WTC11 (cell line): ENCODE measurements around the gene PZP.

Experiments used
- CBFB ChIP-seq: sonication (generic); formaldehyde crosslinking; IDR thresholded peaks from 2 replicates; pipeline ENCODE4 v1.8.1; 2022; ENCODE audit warnings: mild to moderate bottlenecking, low read depth, missing genetic modification reagents
- CTCF ChIP-seq: fragments of 200-600 bp; IDR thresholded peaks from 2 replicates; pipeline ENCODE4 v1.8.0; 2022; ENCODE audit warnings: antibody characterized with exemption
- ETV6 ChIP-seq: sonication (generic); formaldehyde crosslinking; IDR thresholded peaks from 2 replicates; pipeline ENCODE4 v1.8.1; 2022; ENCODE audit warnings: mild to moderate bottlenecking, missing genetic modification reagents
- HMGA2 ChIP-seq: fragments of 250-450 bp; sonication (Bioruptor Pico); IDR thresholded peaks from 2 replicates; pipeline ENCODE4 v1.4.0; 2021; ENCODE audit warnings: mild to moderate bottlenecking, moderate library complexity

- no peak for TF ChIP-seq HMGA2 (CRISPR knock-in tag)
- TF ChIP-seq CTCF = no peak
- TF ChIP-seq ETV6 (CRISPR knock-in tag) = no peak
- no peak for TF ChIP-seq CBFB (CRISPR knock-in tag)
These were observed 40.2 kb upstream of the PZP start for GRCh38 chr12:9248435-9248834.
